HEK293T (cell line): ENCODE results near the gene DEFB119.
"Not testable (repeated sequence)": the region's sequence is repeated elsewhere in the genome, so short reads cannot be mapped to it uniquely, and the experiment has no call there.

Experiments used
- CTCF ChIA-PET: fragments of 350-600 bp; formaldehyde crosslinking; extraction: SDS; loops from one replicate; lab custom pipeline; 2021; ENCODE audit warnings: antibody characterized with exemption, inconsistent platforms; lab: Yijun Ruan, JAX
- POLR2A ChIA-PET: fragments of 350-600 bp; formaldehyde crosslinking; extraction: SDS; loops from one replicate; lab custom pipeline; 2020; ENCODE audit warnings: antibody characterized with exemption, inconsistent platforms; lab: Yijun Ruan, JAX
- DNase-seq: peaks from one replicate; pipeline ENCODE4 v3.0.0; 2012; ENCODE audit warnings: mixed read lengths; ENCODE audit errors: extremely low spot score
- ARNT ChIP-seq: fragments of 450-650 bp; IDR thresholded peaks from 2 replicates; pipeline ENCODE4 v1.6.1; 2017; ENCODE audit warnings: mild to moderate bottlenecking
- BHLHE40 ChIP-seq: fragments of 450-650 bp; IDR thresholded peaks from 2 replicates; pipeline ENCODE4 v1.6.1; 2016; ENCODE audit warnings: mild to moderate bottlenecking, moderate library complexity, borderline replicate concordance
- CTBP1 ChIP-seq: fragments of 450-650 bp; IDR thresholded peaks from 2 replicates; pipeline ENCODE4 v1.6.1; 2016; ENCODE audit warnings: borderline replicate concordance
- ELF4 ChIP-seq: fragments of 450-650 bp; IDR thresholded peaks from 2 replicates; pipeline ENCODE4 v1.6.1; 2017; ENCODE audit warnings: antibody characterized with exemption
- FOXA1 ChIP-seq: fragments of 450-650 bp; IDR thresholded peaks from 2 replicates; pipeline ENCODE4 v1.6.1; 2016; ENCODE audit warnings: mild to moderate bottlenecking
- FOXK2 ChIP-seq: fragments of 450-650 bp; IDR thresholded peaks from 2 replicates; pipeline ENCODE4 v1.6.1; 2016; ENCODE audit warnings: mild to moderate bottlenecking
- FOXM1 ChIP-seq: fragments of 450-650 bp; IDR thresholded peaks from 2 replicates; pipeline ENCODE4 v1.6.1; 2017; ENCODE audit warnings: mild to moderate bottlenecking, borderline replicate concordance
- HDGF ChIP-seq: fragments of 450-650 bp; IDR thresholded peaks from 2 replicates; pipeline ENCODE4 v1.6.1; 2017; ENCODE audit warnings: antibody characterized with exemption, borderline replicate concordance
- L3MBTL2 ChIP-seq: fragments of 450-650 bp; conservative IDR thresholded peaks from 2 replicates; pipeline ENCODE4 v1.6.1; 2016; ENCODE audit warnings: mild to moderate bottlenecking
- LEF1 ChIP-seq: fragments of 450-650 bp; IDR thresholded peaks from 2 replicates; pipeline ENCODE4 v1.6.1; 2017; ENCODE audit warnings: mild to moderate bottlenecking, borderline replicate concordance
- NFRKB ChIP-seq: fragments of 450-650 bp; IDR thresholded peaks from 2 replicates; pipeline ENCODE4 v1.6.1; 2016; ENCODE audit warnings: mild to moderate bottlenecking, moderate library complexity
- PKNOX1 ChIP-seq: fragments of 450-650 bp; IDR thresholded peaks from 2 replicates; pipeline ENCODE4 v1.6.1; 2016
- SP1 ChIP-seq: fragments of 450-650 bp; IDR thresholded peaks from 2 replicates; pipeline ENCODE4 v1.6.1; 2017
- SUZ12 ChIP-seq: fragments of 450-650 bp; IDR thresholded peaks from 2 replicates; pipeline ENCODE4 v1.6.1; 2016; ENCODE audit warnings: mild to moderate bottlenecking
- TARDBP ChIP-seq: fragments of 450-650 bp; IDR thresholded peaks from 2 replicates; pipeline ENCODE4 v1.6.1; 2016
- ZNF384 ChIP-seq: fragments of 450-650 bp; IDR thresholded peaks from 2 replicates; pipeline ENCODE4 v1.6.1; 2016

DEFB119 gene

GRCh38 chr20:31374346-31374745, 16.0 kb downstream of the DEFB119 start:
- ChIA-PET POLR2A (no interaction called here), CTCF (no interaction called here)
- TF ChIP-seq NFRKB (no peak), SP1 (no peak), HDGF (no peak), CTBP1 (no peak), SUZ12 (no peak), TARDBP (no peak), ARNT (no peak), ZNF384 (no peak), L3MBTL2 (no peak), ELF4 (no peak)
- DNase-seq = no peak

GRCh38 chr20:31368301-31368700, 22.1 kb downstream of the DEFB119 start, which contains the start of gene DEFB118:
TSS of gene DEFB118 (plus strand) at chr20:31368601. CDS start at chr20:31368651, 50 bp downstream.
- TF ChIP-seq ARNT = no peak
- TF ChIP-seq SUZ12 = no peak
- TF ChIP-seq ZNF384 = no peak
- no peak for TF ChIP-seq CTBP1
- TF ChIP-seq HDGF = no peak
- no peak for TF ChIP-seq BHLHE40
- no peak for TF ChIP-seq L3MBTL2
- TF ChIP-seq TARDBP = no peak
- POLR2A ChIA-PET = no interaction called here
- no peak for DNase-seq
- CTCF ChIA-PET = no interaction called here

- POLR2A ChIA-PET, CTCF ChIA-PET, DNase-seq: not testable (repeated sequence)
These were observed 26.1 kb downstream of the DEFB119 start for GRCh38 chr20:31364272-31364671.

GRCh38 chr20:31363295-31363694, 27.1 kb downstream of the DEFB119 start:
- no peak for DNase-seq
- TF ChIP-seq SP1 (no peak), L3MBTL2 (no peak)
- ChIA-PET POLR2A (no interaction called here), CTCF (no interaction called here)

GRCh38 chr20:31355981-31356380, 34.4 kb downstream of the DEFB119 start:
- DNase-seq = no peak
- no peak for TF ChIP-seq PKNOX1
- no peak for TF ChIP-seq L3MBTL2
- no peak for TF ChIP-seq TARDBP
- TF ChIP-seq LEF1 = no peak
- no peak for TF ChIP-seq SUZ12
- no peak for TF ChIP-seq SP1
- TF ChIP-seq ARNT = no peak
- TF ChIP-seq ELF4 = no peak
- TF ChIP-seq NFRKB = no peak
- no peak for TF ChIP-seq FOXK2
- POLR2A ChIA-PET = no interaction called here
- CTCF ChIA-PET = no interaction called here

- no peak for TF ChIP-seq ZNF384
- TF ChIP-seq CTBP1 = no peak
- no peak for TF ChIP-seq L3MBTL2
- no peak for TF ChIP-seq FOXK2
- no peak for TF ChIP-seq HDGF
- no peak for TF ChIP-seq SP1
- no peak for TF ChIP-seq FOXA1
- no peak for TF ChIP-seq ARNT
- TF ChIP-seq PKNOX1 = no peak
- TF ChIP-seq FOXM1 = no peak
- no peak for TF ChIP-seq LEF1
- TF ChIP-seq ELF4 = no peak
- no peak for TF ChIP-seq BHLHE40
- TF ChIP-seq NFRKB = no peak
- TF ChIP-seq SUZ12 = no peak
- TF ChIP-seq TARDBP = no peak
- ChIA-PET CTCF (no interaction called here), POLR2A (no interaction called here)
- DNase-seq = no peak
These were observed 48.9 kb downstream of the DEFB119 start for GRCh38 chr20:31341470-31341869.

- ChIA-PET CTCF (no interaction called here), POLR2A (no interaction called here)
- no peak for DNase-seq
- TF ChIP-seq SP1 = no peak
- TF ChIP-seq ELF4 = no peak
- no peak for TF ChIP-seq L3MBTL2
- TF ChIP-seq HDGF = no peak
- TF ChIP-seq FOXM1 = no peak
- TF ChIP-seq PKNOX1 = no peak
- no peak for TF ChIP-seq CTBP1
- no peak for TF ChIP-seq NFRKB
- no peak for TF ChIP-seq BHLHE40
- TF ChIP-seq LEF1 = no peak
These were observed 59.5 kb downstream of the DEFB119 start for GRCh38 chr20:31330893-31331292.
